Natural killer cell treated with Interleukin-12 subunit alpha and Interleukin-12 subunit beta and Interleukin-15 and Interleukin-18, amount 100 ng/mL, for 72 hours (primary cell): ENCODE measurements around the gene ELF5. TPM values are rescaled to one million over a fixed set of nuclear protein-coding genes. Genes with fewer than 3 reads are reported as not detected.
A peak's percentile ranks its signal among the peaks of the same experiment; 100 is the strongest.

Experiments used
- ATAC-seq, 2 donors: fragments of 150-1000 bp; cut with Tn5 transposase in 1 of 2; sonication (Bioruptor Pico), chemical (Tn5 transposase) in 1 of 2; 2 replicates each; pipeline ENCODE4 v1.10.0; 2021
- DNase-seq: peaks from one replicate; pipeline ENCODE4 v3.0.0; 2022; ENCODE audit warnings: low spot score
- H3K27ac Mint-ChIP-seq, 2 donors: 1 replicate in 1 of 2; 2 replicates in 1 of 2; pipeline ENCODE4 v1.8.0; 2022; ENCODE audit warnings: mixed read lengths in 2 of 2, mild to moderate bottlenecking in 1 of 2, moderate library complexity in 1 of 2
- H3K27me3 Mint-ChIP-seq, 2 donors: 1 replicate in 1 of 2; 2 replicates in 1 of 2; pipeline ENCODE4 v1.8.0; 2022; ENCODE audit warnings: mixed read lengths in 2 of 2
- H3K36me3 Mint-ChIP-seq: one replicate; pipeline ENCODE4 v1.8.0; 2022; ENCODE audit warnings: mixed read lengths
- H3K4me1 Mint-ChIP-seq, 2 donors: 1 replicate in 1 of 2; 2 replicates in 1 of 2; pipeline ENCODE4 v1.8.0; 2022; ENCODE audit warnings: low read depth in 2 of 2, mixed read lengths in 2 of 2, mild to moderate bottlenecking in 1 of 2
- H3K4me3 Mint-ChIP-seq: one replicate; pipeline ENCODE4 v1.8.0; 2022; ENCODE audit warnings: mixed read lengths
- H3K9me3 Mint-ChIP-seq: 2 replicates; pipeline ENCODE4 v1.8.0; 2022; ENCODE audit warnings: mixed read lengths
- total RNA-seq, 2 donors: library from RNA; stranded (reverse); gene quantifications; one replicate each; pipeline ENCODE4 v1.2.3, GENCODE V29; 2022

ELF5 gene
- total RNA-seq, 2 donors from 2014 or later: not detected

- Mint-ChIP-seq H3K4me1 (no peaks in the 10 kb centered on the region), H3K36me3 (no peaks in the 10 kb centered on the region), H3K4me3 (no peak overlapping the region), H3K27ac (no peak overlapping the region), H3K27me3 (peaks cover 2 to 13% of the 10 kb centered on the region in 2 donors), H3K9me3 (no peaks in the 10 kb centered on the region)
- ATAC-seq (no peak), DNase-seq (no peak)
Observed at GRCh38 chr11:34495239-34495723, 18.3 kb downstream of the ELF5 start.

- ATAC-seq (no peak), DNase-seq (no peak)
- Mint-ChIP-seq H3K36me3 (no peaks in the 10 kb centered on the region), H3K9me3 (no peaks in the 10 kb centered on the region), H3K4me3 (no peak overlapping the region), H3K27me3 (peaks cover 2 to 13% of the 10 kb centered on the region in 2 donors), H3K27ac (no peak overlapping the region), H3K4me1 (no peaks in the 10 kb centered on the region)
Observed at GRCh38 chr11:34493926-34494595, 19.5 kb downstream of the ELF5 start.

GRCh38 chr11:34493468-34493867 is 20.1 kb downstream of the ELF5 start:
- Mint-ChIP-seq H3K36me3 (no peaks in the 10 kb centered on the region), H3K4me3 (no peak overlapping the region), H3K27ac (no peak overlapping the region)

GRCh38 chr11:34492806-34493414 is 20.7 kb downstream of the ELF5 start:
- Mint-ChIP-seq H3K4me3 (no peak overlapping the region), H3K9me3 (no peaks in the 10 kb centered on the region), H3K27ac (no peak overlapping the region), H3K36me3 (no peaks in the 10 kb centered on the region), H3K27me3 (peaks cover 4 to 13% of the 10 kb centered on the region in 2 donors), H3K4me1 (no peaks in the 10 kb centered on the region)
- no peak for ATAC-seq
- no peak for DNase-seq

More at GRCh38 chr11:34493468-34493867, 20.1 kb downstream of the ELF5 start:
- Mint-ChIP-seq H3K9me3 (no peaks in the 10 kb centered on the region), H3K27me3 (peaks cover 2 to 13% of the 10 kb centered on the region in 2 donors), H3K4me1 (no peaks in the 10 kb centered on the region)
- DNase-seq (no peak), ATAC-seq (no peak)

GRCh38 chr11:34490304-34490703 is 23.3 kb downstream of the ELF5 start:
- no peaks in the 10 kb centered on the region for H3K36me3 Mint-ChIP-seq
- H3K27me3 Mint-ChIP-seq: peaks cover 5 to 13% of the 10 kb centered on the region in 2 donors
- H3K27ac Mint-ChIP-seq: no peak overlapping the region
- no peak for ATAC-seq
- H3K4me3 Mint-ChIP-seq: no peak overlapping the region
- H3K4me1 Mint-ChIP-seq: no peaks in the 10 kb centered on the region
- no peaks in the 10 kb centered on the region for H3K9me3 Mint-ChIP-seq
- no peak for DNase-seq

- Mint-ChIP-seq H3K27me3 (peaks cover under 1 to 3% of the 10 kb centered on the region in 2 donors), H3K9me3 (no peaks in the 10 kb centered on the region)
- ATAC-seq: no peak
Observed at GRCh38 chr11:34488855-34489557, 24.6 kb downstream of the ELF5 start.

GRCh38 chr11:34487430-34487829 is 26.2 kb downstream of the ELF5 start:
- H3K4me1 Mint-ChIP-seq: no peaks in the 10 kb centered on the region
- peaks cover 7 to 11% of the 10 kb centered on the region in 2 donors for H3K27me3 Mint-ChIP-seq
- H3K27ac Mint-ChIP-seq: no peak overlapping the region
- H3K9me3 Mint-ChIP-seq: no peaks in the 10 kb centered on the region
- no peaks in the 10 kb centered on the region for H3K36me3 Mint-ChIP-seq
- DNase-seq: no peak
- no peak for ATAC-seq
- H3K4me3 Mint-ChIP-seq: no peak overlapping the region

More at GRCh38 chr11:34488855-34489557, 24.6 kb downstream of the ELF5 start:
- Mint-ChIP-seq H3K27ac (no peak overlapping the region), H3K4me1 (no peaks in the 10 kb centered on the region), H3K4me3 (no peak overlapping the region), H3K36me3 (no peaks in the 10 kb centered on the region)
- DNase-seq: no peak

GRCh38 chr11:34483106-34483874 is 30.3 kb downstream of the ELF5 start:
- ATAC-seq (peak; percentile 47 to 54), DNase-seq (no peak)
- peaks cover 16 to 37% of the 10 kb centered on the region in 2 donors for H3K27me3 Mint-ChIP-seq
- no peak overlapping the region for H3K27ac Mint-ChIP-seq
- no peaks in the 10 kb centered on the region for H3K36me3 Mint-ChIP-seq
- H3K4me3 Mint-ChIP-seq: no peak overlapping the region
- no peaks in the 10 kb centered on the region for H3K4me1 Mint-ChIP-seq
- H3K9me3 Mint-ChIP-seq: no peaks in the 10 kb centered on the region

GRCh38 chr11:34481307-34481706 is 32.3 kb downstream of the ELF5 start:
- no peaks in the 10 kb centered on the region for H3K9me3 Mint-ChIP-seq
- ATAC-seq (no peak), DNase-seq (no peak)
- peaks cover 14 to 37% of the 10 kb centered on the region in 2 donors for H3K27me3 Mint-ChIP-seq
- H3K36me3 Mint-ChIP-seq: no peaks in the 10 kb centered on the region
- no peak overlapping the region for H3K4me3 Mint-ChIP-seq
- no peaks in the 10 kb centered on the region for H3K4me1 Mint-ChIP-seq
- H3K27ac Mint-ChIP-seq: no peak overlapping the region

- no peaks in the 10 kb centered on the region for H3K4me1 Mint-ChIP-seq
- no peaks in the 10 kb centered on the region for H3K9me3 Mint-ChIP-seq
- H3K4me3 Mint-ChIP-seq: no peak overlapping the region
- no peaks in the 10 kb centered on the region for H3K36me3 Mint-ChIP-seq
- peaks cover 14 to 37% of the 10 kb centered on the region in 2 donors for H3K27me3 Mint-ChIP-seq
- ATAC-seq (no peak), DNase-seq (no peak)
- H3K27ac Mint-ChIP-seq: no peak overlapping the region
Observed at GRCh38 chr11:34480314-34480713, 33.3 kb downstream of the ELF5 start.

- Mint-ChIP-seq H3K36me3 (no peaks in the 10 kb centered on the region), H3K9me3 (no peaks in the 10 kb centered on the region), H3K4me3 (no peak overlapping the region), H3K4me1 (no peaks in the 10 kb centered on the region), H3K27me3 (peaks cover 14 to 37% of the 10 kb centered on the region in 2 donors), H3K27ac (no peak overlapping the region)
- ATAC-seq (no peak), DNase-seq (no peak)
Observed at GRCh38 chr11:34478845-34479663, 34.5 kb downstream of the ELF5 start.

- ATAC-seq: no peak
- Mint-ChIP-seq H3K27ac (no peak overlapping the region), H3K4me3 (no peak overlapping the region), H3K36me3 (peaks cover 11% of the 10 kb centered on the region), H3K4me1 (peaks cover 0 to 5% of the 10 kb centered on the region in 2 donors), H3K9me3 (no peaks in the 10 kb centered on the region), H3K27me3 (peaks cover 9 to 24% of the 10 kb centered on the region in 2 donors)
- DNase-seq: no peak
Observed at GRCh38 chr11:34476849-34477248, 36.7 kb downstream of the ELF5 start.

GRCh38 chr11:34475656-34476055 is 37.9 kb downstream of the ELF5 start:
- H3K4me1 Mint-ChIP-seq: peaks cover 0 to 5% of the 10 kb centered on the region in 2 donors
- ATAC-seq (no peak), DNase-seq (no peak)
- peaks cover 8 to 14% of the 10 kb centered on the region in 2 donors for H3K27me3 Mint-ChIP-seq
- no peak overlapping the region for H3K4me3 Mint-ChIP-seq
- no peaks in the 10 kb centered on the region for H3K9me3 Mint-ChIP-seq
- peaks cover 11% of the 10 kb centered on the region for H3K36me3 Mint-ChIP-seq
- no peak overlapping the region for H3K27ac Mint-ChIP-seq
